GM12874 (cell line): ENCODE measurements around the gene MTCH1.

Source experiments
- CTCF ChIP-seq: IDR thresholded peaks from 2 replicates; pipeline ENCODE4 v1.5.1; 2011; ENCODE audit warnings: low read depth, mild to moderate bottlenecking, control low read depth, low read length, moderate library complexity; ENCODE audit not compliant: insufficient read depth

Gene MTCH1

GRCh38 chr6:36985808-36986703 lies at the start of gene MTCH1:
Gene MTCH1 (minus strand): TSS chr6:36986196. CDS start chr6:36986173, 23 bp downstream.
- TF ChIP-seq CTCF = no peak

- no peak for TF ChIP-seq CTCF
Observed at GRCh38 chr6:37033819-37034795, 48.1 kb upstream of the MTCH1 start.

- no peak for TF ChIP-seq CTCF
Observed at GRCh38 chr6:37033255-37033654, 47.3 kb upstream of the MTCH1 start.

GRCh38 chr6:37032239-37032638 lies 46.2 kb upstream of the MTCH1 start:
- no peak for TF ChIP-seq CTCF

- TF ChIP-seq CTCF = no peak
Observed at GRCh38 chr6:37030599-37030998, 44.6 kb upstream of the MTCH1 start.

GRCh38 chr6:37029249-37029971 lies 43.4 kb upstream of the MTCH1 start:
- peak; percentile 76 for TF ChIP-seq CTCF
